Stomach smooth muscle (tissue), 2 donors: ENCODE results near the gene SRGAP1.
"Not testable (repeated sequence)": the region's sequence is repeated elsewhere in the genome, so short reads cannot be mapped to it uniquely, and the experiment has no call there.

ENCODE experiments used
- H3K27ac ChIP-seq: one replicate; pipeline ENCODE4 v1.7.0; 2013; ENCODE audit warnings: mild to moderate bottlenecking, low read length, inconsistent platforms
- H3K27me3 ChIP-seq, 2 donors: one replicate each; pipeline ENCODE4 v1.7.0; 2013; ENCODE audit warnings: low read length in 2 of 2; ENCODE audit not compliant: insufficient read depth in 2 of 2, control insufficient read depth in 1 of 2
- H3K36me3 ChIP-seq, 2 donors: one replicate each; pipeline ENCODE4 v1.7.0; 2013; ENCODE audit warnings: low read length in 2 of 2; ENCODE audit not compliant: control insufficient read depth in 2 of 2, insufficient read depth in 2 of 2
- H3K4me1 ChIP-seq: one replicate; pipeline ENCODE4 v1.7.0; 2013; ENCODE audit warnings: low read length; ENCODE audit not compliant: control insufficient read depth, insufficient read depth
- H3K4me3 ChIP-seq, 2 donors: one replicate each; pipeline ENCODE4 v1.7.0; 2013; ENCODE audit warnings: low read length in 2 of 2
- H3K9ac ChIP-seq, 2 donors: one replicate each; pipeline ENCODE4 v1.7.0; 2013; ENCODE audit warnings: low read length in 2 of 2, mild to moderate bottlenecking in 1 of 2
- H3K9me3 ChIP-seq, 2 donors: one replicate each; pipeline ENCODE4 v1.7.0; 2013; ENCODE audit warnings: low read length in 2 of 2; ENCODE audit not compliant: control insufficient read depth in 2 of 2
- donor health status: healthy.
- donor health status: Pancreatic carcinoma.

The SRGAP1 gene

DNA sequence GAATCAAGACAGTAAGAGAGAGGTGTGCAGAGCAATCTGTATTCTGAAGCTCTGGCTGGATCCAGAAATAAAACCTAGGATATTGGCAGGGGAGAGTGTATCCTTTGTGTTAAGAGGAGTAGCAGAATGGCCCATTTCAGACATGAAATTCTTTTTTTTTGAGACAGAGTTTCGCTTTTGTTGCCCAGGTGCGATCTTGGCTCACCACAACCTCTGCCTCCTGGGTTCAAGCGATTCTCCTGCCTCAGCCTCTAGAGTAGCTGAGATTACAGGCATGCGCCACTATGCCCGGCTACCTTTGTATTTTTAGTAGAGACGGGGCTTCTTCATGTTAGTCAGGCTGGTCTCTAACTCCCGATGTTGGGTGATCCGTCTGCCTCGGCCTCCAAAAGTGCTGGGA, 6.1 kb upstream of the SRGAP1 start:
- no peak overlapping the region for H3K27ac ChIP-seq
- no peaks in the 10 kb centered on the region for H3K9me3 ChIP-seq
- peaks cover 2% of the 10 kb centered on the region for H3K4me1 ChIP-seq
- no peak overlapping the region for H3K4me3 ChIP-seq
- H3K9ac ChIP-seq: no peak overlapping the region
- H3K36me3 ChIP-seq: no peaks in the 10 kb centered on the region
- no peaks in the 10 kb centered on the region for H3K27me3 ChIP-seq

DNA sequence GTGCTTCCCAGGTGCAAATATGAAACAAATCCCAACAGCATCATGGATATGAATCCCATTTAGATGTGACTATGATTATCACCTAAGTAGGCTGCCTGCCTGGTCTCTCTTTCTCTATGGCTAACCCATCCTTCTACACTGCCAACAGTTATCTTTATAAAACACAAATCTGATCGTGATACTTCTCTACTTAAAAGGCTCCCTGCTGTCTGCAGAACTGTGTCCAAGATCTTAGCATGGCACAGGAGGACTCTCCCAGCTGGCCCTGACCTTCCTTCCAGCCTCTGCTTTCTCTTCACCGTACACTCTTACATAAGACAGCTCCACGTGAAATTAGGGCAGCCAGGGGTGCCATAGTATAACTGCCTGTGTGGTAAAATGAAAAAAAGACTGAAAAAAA, 3.5 kb upstream of the SRGAP1 start:
- Histone ChIP-seq H3K4me3 (no peak overlapping the region), H3K9ac (no peak overlapping the region), H3K27ac (no peak overlapping the region), H3K36me3 (no peaks in the 10 kb centered on the region), H3K4me1 (peaks cover 2% of the 10 kb centered on the region), H3K27me3 (no peaks in the 10 kb centered on the region), H3K9me3 (no peaks in the 10 kb centered on the region)

DNA sequence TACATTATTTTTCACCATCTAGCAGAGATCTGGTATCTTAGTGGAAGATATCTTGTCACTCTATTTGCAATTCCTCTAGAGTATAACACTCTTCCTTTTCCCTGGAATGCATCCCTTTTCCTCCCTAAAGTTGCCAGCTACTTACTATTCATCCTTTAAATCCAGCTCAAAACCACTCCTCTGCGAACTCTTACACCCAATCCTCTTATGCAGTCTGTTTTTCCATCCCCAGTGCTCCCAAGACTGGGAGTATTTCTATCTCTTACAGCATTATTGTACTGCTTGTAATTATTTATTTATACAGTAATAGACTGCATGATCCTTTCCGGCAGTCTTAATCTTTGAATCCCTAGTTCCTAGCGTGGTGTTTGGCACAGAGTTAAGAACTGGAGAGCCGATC, 2.9 kb upstream of the SRGAP1 start:
- no peak overlapping the region for H3K27ac ChIP-seq
- H3K9me3 ChIP-seq: no peaks in the 10 kb centered on the region
- no peaks in the 10 kb centered on the region for H3K36me3 ChIP-seq
- no peak overlapping the region for H3K9ac ChIP-seq
- H3K4me3 ChIP-seq: no peak overlapping the region
- peaks cover 5% of the 10 kb centered on the region for H3K4me1 ChIP-seq
- H3K27me3 ChIP-seq: no peaks in the 10 kb centered on the region

DNA sequence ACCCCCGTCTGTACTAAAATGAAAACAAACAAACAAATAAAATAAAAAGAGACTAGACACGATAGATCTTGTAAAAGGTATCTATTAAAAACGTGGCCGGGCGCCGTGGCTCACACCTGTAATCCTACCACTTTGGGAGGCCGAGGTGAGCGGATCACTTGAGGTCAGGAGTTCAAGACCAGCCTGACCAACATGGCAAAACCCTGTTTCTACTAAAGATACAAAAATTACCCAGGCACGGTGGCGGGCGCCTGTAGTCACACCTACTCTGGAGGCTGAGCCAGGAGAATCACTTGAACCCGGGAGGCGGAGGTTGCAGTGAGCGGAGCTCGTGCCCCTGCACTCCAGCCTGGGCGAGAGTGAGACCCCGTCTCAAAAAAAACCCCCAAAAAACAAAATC, 1.8 kb upstream of the SRGAP1 start:
- peak overlapping the region; percentile 79 for H3K27ac ChIP-seq
- H3K4me1 ChIP-seq, H3K36me3 ChIP-seq, H3K27me3 ChIP-seq, H3K4me3 ChIP-seq, H3K9me3 ChIP-seq, H3K9ac ChIP-seq: not testable (repeated sequence)

DNA sequence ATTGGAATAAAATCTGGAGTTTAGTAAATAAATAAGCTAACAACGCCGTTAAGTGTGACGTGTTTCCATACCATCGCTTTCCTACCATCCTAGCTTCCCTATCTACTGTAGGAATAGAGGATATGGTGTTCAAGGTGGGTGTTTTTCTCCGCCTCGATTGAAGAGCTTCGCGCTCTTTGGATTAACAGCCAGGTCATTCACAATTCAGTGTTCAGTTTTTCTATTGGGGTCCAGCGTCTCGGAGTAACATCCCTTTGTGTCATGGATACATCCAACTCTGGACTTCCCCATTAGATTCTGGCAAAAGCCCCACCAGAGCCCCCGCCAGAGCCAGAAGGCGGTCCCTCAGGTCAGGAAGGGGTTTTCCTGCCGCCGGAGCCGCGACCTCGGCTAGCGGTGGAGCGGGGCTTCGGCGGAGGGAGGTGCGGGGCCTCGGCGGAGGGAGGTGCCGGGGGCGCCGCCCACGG, 1.2 kb upstream of the SRGAP1 start:
- H3K4me3 ChIP-seq: peak overlapping the region; percentile 57 to 97
- peak overlapping the region; percentile 61 to 73 for H3K9ac ChIP-seq
- H3K36me3 ChIP-seq: no peaks in the 10 kb centered on the region
- H3K27ac ChIP-seq: peak overlapping the region; percentile 79
- no peaks in the 10 kb centered on the region for H3K27me3 ChIP-seq
- H3K9me3 ChIP-seq: no peaks in the 10 kb centered on the region
- peaks cover 9% of the 10 kb centered on the region for H3K4me1 ChIP-seq

DNA sequence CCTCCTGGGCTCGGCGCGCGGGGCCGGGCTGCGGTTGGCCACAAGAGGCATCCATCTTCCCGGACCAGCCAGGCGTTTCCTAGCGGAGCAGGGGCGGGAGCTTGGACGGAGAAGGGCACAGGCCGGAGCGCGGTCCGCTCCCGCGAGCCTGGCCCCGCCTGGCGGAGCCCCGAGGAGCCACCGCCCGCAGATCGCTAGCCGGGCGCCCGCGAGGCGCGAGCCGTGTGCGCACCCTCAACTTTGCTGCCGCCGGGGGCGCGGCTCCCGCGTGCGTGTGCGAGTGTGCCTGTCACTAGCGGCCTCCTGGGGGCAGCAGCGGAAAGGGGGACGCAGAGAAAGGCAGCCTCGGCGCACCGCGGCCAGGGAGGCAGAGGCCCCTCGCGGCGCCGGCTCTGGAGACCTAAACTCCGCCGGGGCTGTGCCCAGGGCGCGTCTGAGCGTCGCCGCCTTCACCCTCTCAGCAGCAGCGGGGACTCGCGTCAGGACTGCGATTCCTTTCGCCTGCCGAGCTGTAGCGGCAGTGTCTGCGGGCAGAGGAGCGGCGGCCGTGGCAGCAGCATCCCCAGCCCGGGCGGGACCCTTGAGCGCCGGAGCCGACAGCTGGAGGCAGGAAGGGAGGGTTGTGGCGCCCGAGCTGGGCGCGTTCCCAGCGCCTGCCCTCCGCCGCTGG, 644 bp upstream of the SRGAP1 start:
- Histone ChIP-seq H3K9ac (peak overlapping the region; percentile 86 to 88), H3K4me3 (peak overlapping the region; percentile 94 to 97), H3K27ac (peak overlapping the region; percentile 84), H3K27me3 (no peaks in the 10 kb centered on the region), H3K4me1 (peaks cover 9% of the 10 kb centered on the region), H3K36me3 (no peaks in the 10 kb centered on the region), H3K9me3 (no peaks in the 10 kb centered on the region)

DNA sequence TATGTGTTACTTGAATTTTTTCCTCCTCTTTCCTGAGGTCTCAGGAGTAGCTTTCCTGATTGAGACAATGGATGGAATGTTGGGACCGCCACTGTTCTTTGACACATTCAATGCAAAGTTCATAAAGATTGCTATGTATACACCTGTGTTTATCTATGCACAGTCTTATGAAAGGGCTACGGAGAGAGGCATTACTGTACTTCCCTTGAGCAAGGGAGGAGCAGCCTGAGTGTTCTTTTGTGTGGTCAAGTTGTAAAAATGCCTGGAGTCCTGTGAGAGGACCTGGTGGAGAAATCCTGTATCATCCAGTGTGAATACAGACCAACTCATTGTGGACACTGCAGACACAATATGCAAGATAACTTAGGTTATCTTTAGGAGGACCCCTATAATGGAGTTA, 1.2 kb downstream of the SRGAP1 start:
- Histone ChIP-seq H3K4me3 (peak overlapping the region; percentile 94 to 97), H3K27ac (no peak overlapping the region), H3K27me3 (no peaks in the 10 kb centered on the region), H3K9ac (peak overlapping the region in 1 of 2 donors; percentile 88), H3K36me3 (no peaks in the 10 kb centered on the region), H3K4me1 (peaks cover 10% of the 10 kb centered on the region), H3K9me3 (no peaks in the 10 kb centered on the region)

DNA sequence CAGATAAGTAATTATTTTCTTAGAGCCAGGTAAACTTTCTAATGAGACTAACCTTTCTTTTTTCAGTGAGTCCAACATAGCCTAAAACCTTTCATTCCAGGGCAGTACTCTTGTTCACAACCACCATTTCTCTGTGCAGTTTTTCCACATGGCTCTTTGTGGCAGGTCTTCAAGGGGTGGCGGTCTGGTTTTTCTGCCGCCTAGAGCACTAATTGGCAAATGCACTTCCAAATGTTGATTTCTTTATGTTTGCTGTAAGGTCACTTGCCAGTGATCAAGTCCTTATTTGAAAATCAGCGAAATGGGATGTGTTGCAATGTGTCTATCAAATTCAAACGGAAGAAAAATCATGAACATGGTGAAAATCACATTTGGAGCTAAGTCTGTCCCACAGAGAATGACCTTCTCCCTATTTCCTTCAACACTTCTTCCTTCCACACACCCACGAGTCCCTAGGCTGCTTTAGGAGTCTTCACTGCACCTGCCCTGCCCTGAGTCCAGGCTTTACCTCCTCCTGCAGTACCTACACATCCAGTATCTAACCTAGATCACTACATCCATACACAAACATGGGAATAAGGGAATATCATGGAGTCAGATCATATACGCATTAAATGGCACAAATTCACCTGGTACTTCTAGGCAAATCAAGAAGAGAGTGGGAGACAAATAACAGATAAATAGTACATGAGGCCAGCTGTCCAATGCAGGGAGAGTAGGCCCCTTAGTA, 1.9 kb downstream of the SRGAP1 start:
- H3K36me3 ChIP-seq: no peaks in the 10 kb centered on the region
- H3K9ac ChIP-seq: peak overlapping the region in 1 of 2 donors; percentile 29
- no peaks in the 10 kb centered on the region for H3K27me3 ChIP-seq
- H3K4me3 ChIP-seq: peak overlapping the region; percentile 94 to 97
- no peaks in the 10 kb centered on the region for H3K9me3 ChIP-seq
- H3K27ac ChIP-seq: no peak overlapping the region
- H3K4me1 ChIP-seq: peaks cover 10% of the 10 kb centered on the region

DNA sequence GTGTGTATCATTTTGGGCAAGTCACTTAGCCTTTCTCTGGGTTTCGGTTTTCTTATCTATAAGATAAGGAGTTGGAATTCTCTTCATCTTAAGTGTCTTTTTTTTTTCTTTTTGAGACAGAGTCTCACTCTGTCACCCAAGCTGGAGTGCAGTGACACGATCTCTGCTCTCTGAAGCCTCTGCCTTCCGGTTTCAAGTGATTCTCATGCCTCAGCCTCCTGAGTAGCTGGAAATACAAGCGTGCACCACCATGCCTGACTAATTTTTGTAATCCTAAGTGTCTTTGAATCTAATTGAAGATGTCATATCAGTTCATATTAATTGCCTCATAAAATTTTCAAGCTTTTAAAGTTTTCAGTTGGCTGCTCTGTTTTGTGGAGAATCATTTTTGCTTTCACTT, 4.0 kb downstream of the SRGAP1 start:
- Histone ChIP-seq H3K9me3 (no peaks in the 10 kb centered on the region), H3K9ac (no peak overlapping the region), H3K4me1 (peaks cover 8% of the 10 kb centered on the region), H3K36me3 (no peaks in the 10 kb centered on the region), H3K27ac (no peak overlapping the region), H3K4me3 (no peak overlapping the region), H3K27me3 (no peaks in the 10 kb centered on the region)

DNA sequence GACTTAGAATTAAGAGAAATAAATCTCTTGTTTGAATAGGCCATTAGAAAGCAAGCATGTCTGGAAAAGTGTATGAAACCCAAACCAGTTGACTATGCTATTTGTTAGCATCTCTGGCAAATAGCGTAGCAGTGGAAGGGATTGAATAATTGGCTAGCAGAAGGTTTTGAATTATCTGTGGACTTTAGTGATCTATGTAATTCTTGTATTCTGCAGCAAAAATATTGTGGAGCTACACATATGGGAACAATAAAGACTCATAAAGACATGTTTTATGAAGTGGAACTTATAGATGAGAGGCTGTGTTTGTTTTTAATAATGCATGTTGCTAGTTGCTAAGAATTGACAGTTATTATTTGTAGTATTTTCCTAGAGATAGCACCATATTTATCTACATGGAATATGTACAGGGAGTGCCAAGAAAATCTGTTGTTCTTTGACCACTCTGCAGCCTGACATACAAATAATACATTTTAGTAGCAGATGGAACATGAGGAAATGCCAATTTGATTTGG, 4.7 kb downstream of the SRGAP1 start:
- H3K4me1 ChIP-seq: peaks cover 8% of the 10 kb centered on the region
- no peaks in the 10 kb centered on the region for H3K36me3 ChIP-seq
- H3K9me3 ChIP-seq: no peaks in the 10 kb centered on the region
- no peaks in the 10 kb centered on the region for H3K27me3 ChIP-seq
- no peak overlapping the region for H3K4me3 ChIP-seq
- no peak overlapping the region for H3K9ac ChIP-seq
- H3K27ac ChIP-seq: no peak overlapping the region

DNA sequence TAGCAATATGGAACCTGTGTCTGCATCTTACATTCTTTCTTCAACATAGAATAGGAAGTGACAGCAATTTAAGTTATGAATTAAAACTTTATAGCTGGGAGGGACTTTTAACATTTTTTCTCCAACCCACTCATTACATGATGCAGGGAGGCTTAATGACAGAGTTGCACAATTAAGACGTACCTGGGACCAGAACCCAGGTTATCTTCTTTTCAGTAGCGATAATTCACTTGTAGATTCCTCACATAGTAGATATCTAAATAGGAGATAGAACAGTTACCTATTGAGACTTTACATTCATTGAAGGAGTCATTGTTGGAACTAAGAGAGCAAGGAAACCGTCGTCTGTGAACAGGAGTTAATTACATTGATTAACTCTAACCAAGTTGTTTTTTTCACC, 5.1 kb downstream of the SRGAP1 start:
- Histone ChIP-seq H3K36me3 (no peaks in the 10 kb centered on the region), H3K4me1 (peaks cover 8% of the 10 kb centered on the region), H3K27ac (no peak overlapping the region), H3K9ac (no peak overlapping the region), H3K4me3 (no peak overlapping the region), H3K27me3 (no peaks in the 10 kb centered on the region), H3K9me3 (no peaks in the 10 kb centered on the region)
